Erythroblast (primary cell): ENCODE data around the gene POGK.
"Not testable (repeated sequence)": the region's sequence is repeated elsewhere in the genome, so short reads cannot be mapped to it uniquely, and the experiment has no call there.

Source experiments
- DNase-seq, 2 experiments: peaks; one replicate each; lab custom pipeline; 2025; lab: John Stamatoyannopoulos, UW
- GATA1 ChIP-seq: IDR thresholded peaks from 2 replicates; pipeline ENCODE4 v1.6.1; 2011; ENCODE audit warnings: low read depth, mild to moderate bottlenecking, control low read depth, low read length, moderate library complexity
- POLR2A ChIP-seq: IDR thresholded peaks from 2 replicates; pipeline ENCODE4 v1.6.1; 2011; ENCODE audit warnings: mild to moderate bottlenecking, low read length

The POGK gene, protein sequence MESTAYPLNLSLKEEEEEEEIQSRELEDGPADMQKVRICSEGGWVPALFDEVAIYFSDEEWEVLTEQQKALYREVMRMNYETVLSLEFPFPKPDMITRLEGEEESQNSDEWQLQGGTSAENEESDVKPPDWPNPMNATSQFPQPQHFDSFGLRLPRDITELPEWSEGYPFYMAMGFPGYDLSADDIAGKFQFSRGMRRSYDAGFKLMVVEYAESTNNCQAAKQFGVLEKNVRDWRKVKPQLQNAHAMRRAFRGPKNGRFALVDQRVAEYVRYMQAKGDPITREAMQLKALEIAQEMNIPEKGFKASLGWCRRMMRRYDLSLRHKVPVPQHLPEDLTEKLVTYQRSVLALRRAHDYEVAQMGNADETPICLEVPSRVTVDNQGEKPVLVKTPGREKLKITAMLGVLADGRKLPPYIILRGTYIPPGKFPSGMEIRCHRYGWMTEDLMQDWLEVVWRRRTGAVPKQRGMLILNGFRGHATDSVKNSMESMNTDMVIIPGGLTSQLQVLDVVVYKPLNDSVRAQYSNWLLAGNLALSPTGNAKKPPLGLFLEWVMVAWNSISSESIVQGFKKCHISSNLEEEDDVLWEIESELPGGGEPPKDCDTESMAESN

DNA sequence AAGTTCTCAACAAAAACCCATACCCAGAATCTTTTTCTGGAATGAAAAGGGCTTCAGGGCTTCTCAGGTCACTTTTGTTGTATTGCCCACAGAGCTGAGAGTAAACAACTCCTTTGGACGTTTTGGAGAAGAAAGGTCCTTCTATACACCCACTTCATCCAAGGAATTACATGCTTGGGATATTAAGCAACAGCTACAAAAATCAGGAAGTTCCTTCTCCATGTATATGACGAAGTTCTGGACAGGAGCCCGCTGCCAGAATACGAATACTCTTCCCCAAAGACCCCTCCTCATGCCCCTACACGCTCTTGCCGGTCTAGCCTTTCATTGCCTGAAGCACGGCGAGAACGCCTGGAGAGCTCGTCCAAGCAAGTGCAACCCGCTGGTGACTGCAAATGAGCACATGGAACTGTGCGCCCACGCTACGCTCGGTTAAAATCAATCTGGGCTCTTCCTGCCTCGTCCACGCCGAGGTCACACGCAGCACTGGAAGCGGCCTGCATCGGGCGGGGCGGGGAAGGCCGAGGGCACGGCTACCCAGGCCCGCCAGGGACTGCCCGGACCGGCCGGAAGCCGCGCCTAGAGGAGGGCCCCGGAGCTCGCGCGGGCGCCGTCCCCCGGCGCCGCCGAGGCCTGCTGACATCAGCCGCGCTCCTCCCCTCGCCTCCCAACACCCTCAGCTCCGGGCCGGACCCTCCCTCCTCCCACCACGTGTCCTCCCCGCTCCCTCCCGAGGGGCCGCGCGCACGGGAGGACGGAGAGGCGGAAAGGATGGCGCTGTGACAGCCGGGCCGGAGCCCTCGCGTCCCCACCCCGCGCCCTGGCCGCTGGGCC, at the start of gene POGK:
Gene POGK, plus strand, starts transcription at position 710 of the 834 bp plus-strand sequence. CDS start 1,482 bp downstream, outside the sequence.
- peak; percentile 73 to 74 for DNase-seq
- TF ChIP-seq GATA1 (no peak), POLR2A (peak; percentile 60)

DNA sequence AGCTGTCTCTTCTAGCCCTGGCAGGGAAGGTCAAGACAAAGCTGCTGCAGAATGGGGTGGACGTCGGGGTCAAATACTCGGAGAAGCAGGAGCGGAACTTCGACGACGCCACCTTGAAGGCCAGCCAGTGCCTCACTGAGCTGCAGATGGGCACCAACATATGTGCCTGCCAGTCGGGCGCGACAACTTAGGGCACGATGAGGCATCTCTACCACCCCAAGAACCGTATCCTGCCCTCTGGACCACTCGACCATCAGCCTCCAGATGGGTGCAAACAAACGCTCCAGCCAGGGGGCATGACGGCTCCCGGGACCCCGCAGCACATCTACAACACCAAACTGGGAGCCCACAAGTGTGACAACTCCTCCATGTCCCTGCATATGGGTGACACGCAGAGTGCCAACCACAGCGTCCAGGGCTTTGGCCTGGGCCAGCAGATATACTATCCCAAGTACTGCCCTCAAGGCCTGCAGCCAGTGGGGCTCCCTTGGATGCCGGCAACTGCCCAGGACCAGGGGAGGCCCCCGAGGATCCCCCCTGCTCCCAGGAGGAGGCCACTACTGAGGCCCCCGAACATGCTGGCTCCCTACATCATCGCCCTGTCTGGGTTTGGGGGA, 42.5 kb upstream of the POGK start:
- no peak for TF ChIP-seq GATA1
- TF ChIP-seq POLR2A, result no peak
- DNase-seq, result no peak

DNA sequence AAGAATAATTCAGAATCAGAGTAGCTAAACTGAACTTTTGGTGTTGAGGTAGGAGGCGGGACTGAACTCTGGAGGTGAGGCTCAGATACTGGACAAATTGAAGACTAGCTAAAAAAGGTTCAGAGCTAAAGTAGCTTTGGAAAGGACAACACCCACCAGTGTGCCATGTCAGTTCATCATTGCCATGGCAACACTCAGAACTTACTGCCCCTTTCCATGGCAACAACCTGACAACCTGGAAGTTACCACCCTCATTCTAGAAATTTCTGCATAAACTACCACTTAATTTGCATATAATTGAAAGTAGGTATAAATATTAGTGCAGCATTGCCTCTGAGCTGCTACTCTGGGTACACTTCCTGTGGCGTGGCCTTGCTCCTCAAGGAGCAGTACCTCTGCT, 30.3 kb upstream of the POGK start:
- no peak for DNase-seq
- TF ChIP-seq POLR2A, result no peak
- no peak for TF ChIP-seq GATA1

DNA sequence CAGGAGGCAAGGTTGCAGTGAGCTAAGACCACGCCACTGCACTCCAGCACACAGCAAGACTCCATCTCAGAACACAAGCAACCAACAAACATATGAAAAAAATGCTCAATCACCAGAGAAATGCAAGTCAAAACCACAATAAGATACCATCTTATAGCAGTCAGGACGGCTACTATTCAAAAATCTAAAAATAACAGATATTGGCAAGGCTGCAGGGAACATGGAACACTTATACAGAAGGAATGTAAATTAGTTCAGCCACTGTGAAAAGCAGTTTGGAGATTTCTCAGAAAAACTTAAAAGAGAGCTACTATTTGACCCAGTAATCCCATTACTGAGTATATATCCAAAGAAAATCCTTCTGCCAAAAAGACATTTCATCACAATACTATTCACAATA, 27.6 kb upstream of the POGK start:
- TF ChIP-seq GATA1 (no peak), POLR2A (no peak)
- DNase-seq, result no peak

DNA sequence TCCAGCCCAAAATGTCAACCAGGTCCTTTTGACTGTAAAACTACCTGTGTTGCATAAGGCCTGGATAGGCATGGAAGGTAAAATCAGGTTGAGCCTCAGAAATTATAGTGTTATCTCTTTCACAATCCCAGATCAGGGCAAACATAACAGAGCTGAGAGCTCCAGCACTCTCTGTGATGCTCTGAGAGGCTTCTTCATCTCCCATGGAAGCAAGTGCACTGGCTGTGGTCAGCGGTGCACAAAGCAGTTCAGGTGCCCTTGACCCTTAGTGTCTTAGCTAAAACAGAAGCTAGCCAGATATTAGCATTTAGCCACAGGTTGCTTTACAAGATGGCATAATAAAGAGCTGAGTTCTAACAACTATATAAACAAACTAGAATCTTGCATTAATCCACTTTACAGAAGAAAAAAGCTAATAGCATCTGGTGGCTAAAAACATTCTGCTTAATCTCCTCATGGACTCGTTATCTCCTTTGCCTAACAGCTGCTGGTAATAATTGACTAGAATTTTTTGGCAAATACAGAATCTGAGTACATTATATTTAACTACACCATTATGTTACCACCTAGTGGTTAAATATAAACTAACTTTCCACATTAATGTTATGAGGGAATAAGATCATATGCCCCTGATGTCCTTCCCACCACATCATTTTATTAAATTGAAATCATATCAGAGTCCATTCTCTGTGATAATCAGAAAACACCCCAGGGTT, 25.6 kb upstream of the POGK start:
- TF ChIP-seq POLR2A (no peak), GATA1 (no peak)
- no peak for DNase-seq

DNA sequence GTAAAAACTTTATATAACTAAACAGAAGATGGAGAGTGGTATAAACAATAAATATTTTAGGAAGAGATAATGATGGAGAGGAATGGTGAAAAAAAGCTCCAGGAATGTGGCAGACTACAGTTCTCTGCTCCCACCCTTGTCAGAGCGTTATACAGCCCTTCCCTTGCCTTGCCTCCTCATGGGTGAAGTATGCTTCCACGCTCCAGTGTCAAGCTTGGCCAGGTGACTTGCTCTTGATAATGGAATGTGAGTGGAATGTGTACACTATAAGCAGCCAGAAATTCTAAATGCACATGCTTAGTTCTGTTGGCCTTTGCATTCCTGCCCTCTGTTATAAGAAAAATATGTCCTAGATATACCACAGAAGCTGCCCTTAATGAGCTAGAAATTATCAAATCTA, 24.7 kb upstream of the POGK start:
- TF ChIP-seq POLR2A (no peak), GATA1 (no peak)
- no peak for DNase-seq

DNA sequence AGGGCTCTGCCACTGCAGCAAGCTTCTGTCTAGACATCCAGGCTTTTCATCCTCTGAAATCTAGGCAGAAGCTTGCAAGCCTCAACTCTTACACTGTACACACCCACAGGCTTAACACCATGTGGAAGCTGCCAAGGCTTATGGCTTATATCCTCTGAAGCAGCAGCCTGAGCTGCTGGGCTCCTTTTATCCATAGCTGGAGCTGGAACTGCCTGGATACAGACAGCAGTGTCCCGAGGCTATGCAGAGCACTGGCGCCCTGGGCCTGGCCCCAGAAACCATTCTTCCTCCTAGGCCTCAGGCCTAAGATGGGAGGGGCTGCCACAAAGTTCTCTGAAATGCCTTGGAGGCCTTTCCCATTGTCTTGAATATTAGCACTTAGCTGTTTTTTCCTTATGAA, 19.3 kb upstream of the POGK start:
- DNase-seq, result no peak
- TF ChIP-seq GATA1, result no peak
- no peak for TF ChIP-seq POLR2A

DNA sequence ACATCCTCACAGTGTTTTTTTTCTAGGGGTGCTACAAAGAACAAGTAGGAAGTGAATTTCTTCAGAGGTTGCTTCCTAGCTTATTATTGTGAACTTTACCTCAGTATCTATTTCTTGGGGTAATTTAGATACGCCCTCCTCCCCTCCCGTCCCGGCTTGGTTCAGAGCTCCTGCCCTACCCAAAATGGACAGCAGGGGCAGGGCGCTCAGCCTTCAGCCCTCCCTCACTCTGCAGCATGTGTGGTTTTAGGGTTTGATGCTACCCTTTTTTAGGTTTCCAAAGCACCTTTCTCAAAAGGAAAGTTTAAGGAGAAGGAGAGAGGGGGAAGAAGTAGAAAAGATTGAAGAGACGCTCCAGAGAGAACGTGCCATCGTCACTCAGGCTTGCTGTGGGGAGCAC, 16.9 kb upstream of the POGK start:
- TF ChIP-seq GATA1, result no peak
- TF ChIP-seq POLR2A, result no peak
- DNase-seq, result peak in 1 of 2 experiments; percentile 12

DNA sequence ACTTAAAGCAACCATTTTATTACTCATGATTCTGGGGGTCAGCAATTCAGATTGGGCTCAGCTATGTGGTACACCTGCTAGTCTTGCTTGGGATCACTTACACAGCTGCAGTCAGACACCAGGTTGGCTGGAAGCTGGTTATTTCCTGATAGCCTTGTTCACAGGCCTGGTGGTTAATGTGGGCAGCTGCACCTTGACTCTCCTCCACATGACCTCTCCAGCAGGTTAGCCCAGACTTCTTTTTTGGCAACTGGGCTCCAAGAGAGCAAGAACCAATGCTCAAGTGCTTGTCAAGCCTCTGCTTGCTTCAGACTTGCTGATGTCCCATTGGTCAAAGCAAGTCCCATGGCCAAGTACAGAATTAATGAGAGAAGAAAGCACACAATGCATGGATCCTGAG, 11.8 kb upstream of the POGK start:
- no peak for TF ChIP-seq GATA1
- no peak for TF ChIP-seq POLR2A
- no peak for DNase-seq

DNA sequence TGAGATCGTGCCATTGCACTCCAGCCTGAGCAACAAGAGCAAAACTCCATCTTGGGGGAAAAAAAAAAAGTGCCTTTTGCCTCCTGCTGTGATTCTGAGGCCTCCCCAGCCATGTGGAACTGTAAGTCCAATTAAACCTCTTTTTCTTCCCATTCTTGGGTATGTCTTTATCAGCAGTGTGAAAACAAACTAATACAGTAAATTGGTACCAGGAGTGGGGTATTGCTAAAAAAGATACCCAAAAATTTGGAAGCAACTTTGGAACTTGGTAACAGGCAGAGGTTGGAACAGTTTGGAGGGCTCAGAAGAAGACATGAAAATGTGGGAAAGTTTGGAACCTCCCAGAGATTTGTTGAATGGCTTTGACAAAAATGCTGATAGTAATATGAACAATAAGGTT, 9.5 kb upstream of the POGK start:
- not testable (repeated sequence) for DNase-seq

DNA sequence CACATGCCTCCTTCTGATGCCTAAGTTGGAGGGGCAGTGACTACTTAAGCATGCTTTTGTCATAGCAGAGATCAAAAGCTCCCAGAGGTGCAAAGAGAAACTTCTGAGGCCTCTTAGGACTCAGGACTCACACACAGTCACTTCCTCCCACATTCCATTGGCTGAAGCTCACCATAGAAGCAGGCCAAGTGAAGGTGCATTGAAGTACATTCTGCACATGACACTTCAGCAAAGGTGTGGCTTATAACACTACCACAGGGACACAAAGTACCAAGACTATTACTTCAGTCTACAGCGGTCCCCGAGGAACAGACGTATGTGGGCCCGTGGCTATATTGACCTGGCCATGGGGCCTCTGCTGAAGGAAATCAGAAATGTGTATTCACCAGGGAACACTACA, 2.5 kb upstream of the POGK start:
- no peak for TF ChIP-seq GATA1
- no peak for TF ChIP-seq POLR2A
- no peak for DNase-seq

DNA sequence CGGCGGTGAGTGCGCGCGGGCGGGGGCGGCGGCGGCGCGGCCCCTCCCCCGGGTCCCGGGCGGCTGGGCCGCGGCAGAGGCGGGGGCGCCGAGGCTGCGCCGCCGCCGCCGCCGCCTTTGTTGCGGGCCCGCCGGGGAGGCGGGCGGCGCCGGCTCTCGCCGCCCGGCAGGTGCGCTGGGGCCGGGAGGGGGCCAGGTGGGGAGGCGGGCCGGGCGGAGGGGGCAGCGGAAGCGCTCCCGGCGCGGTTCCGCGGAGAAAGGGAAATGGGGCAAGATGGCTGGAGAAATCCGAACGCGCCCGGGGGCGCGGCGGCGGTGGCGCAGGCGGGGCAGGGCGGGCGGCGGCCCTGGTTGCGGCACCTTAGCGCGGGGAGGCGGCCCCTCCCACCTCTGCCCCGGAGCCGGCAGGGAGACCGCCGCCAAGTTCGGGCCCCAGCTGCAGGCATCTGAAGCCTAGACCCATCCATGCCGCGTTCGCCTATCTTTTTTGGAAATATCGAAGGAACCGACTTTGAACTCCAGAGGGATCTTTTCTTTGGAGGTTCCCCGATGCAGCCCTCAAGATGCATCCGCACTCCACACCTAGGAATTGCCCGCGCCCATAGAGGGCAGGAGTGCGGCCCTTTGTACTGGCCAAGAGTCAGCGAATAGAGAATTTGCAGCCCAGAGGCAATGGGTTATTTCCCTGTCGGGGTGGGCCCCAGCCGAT, 479 bp downstream of the POGK start:
- TF ChIP-seq GATA1 (no peak), POLR2A (no peak)
- peak; percentile 24 to 38 for DNase-seq
